HepG2 (cell line): ENCODE results near the gene SLA2. TPM values are rescaled to one million over a fixed set of nuclear protein-coding genes. Genes with fewer than 3 reads are reported as not detected.

Experiments
- BHLHE40 ChIP-seq: IDR thresholded peaks from 2 replicates; pipeline ENCODE4 v1.6.1; 2011; ENCODE audit warnings: low read length, improper control_type of control experiment
- CREM ChIP-seq, 2 experiments: sonication (generic) in 1 of 2; formaldehyde crosslinking in 1 of 2; IDR thresholded peaks; 2 replicates each; pipeline versions ENCODE4 v1.4.0 to v1.6.1; 2016 to 2020; ENCODE audit warnings: antibody characterized with exemption in 1 of 2, mild to moderate bottlenecking in 1 of 2, missing genetic modification reagents in 1 of 2
- HHEX ChIP-seq: IDR thresholded peaks from 2 replicates; pipeline ENCODE4 v1.6.1; 2016; ENCODE audit warnings: control low read depth
- HNRNPLL ChIP-seq: fragments of 200-400 bp; formaldehyde crosslinking; IDR thresholded peaks from 2 replicates; pipeline ENCODE4 v1.6.1; 2017; ENCODE audit warnings: mild to moderate bottlenecking, low read depth, low read length; ENCODE audit not compliant: poor library complexity, severe bottlenecking
- HOXA7 ChIP-seq: sonication (generic); formaldehyde crosslinking; IDR thresholded peaks from 2 replicates; pipeline ENCODE4 v1.8.1; 2022; ENCODE audit warnings: mild to moderate bottlenecking, missing genetic modification reagents, moderate library complexity
- LCORL ChIP-seq, 2 experiments: fragments of 450-650 bp in 1 of 2; sonication (generic) in 1 of 2; formaldehyde crosslinking in 1 of 2; IDR thresholded peaks; 2 replicates each; pipeline versions ENCODE4 v1.5.0 to v1.6.1; 2017 to 2020; ENCODE audit warnings: antibody characterized with exemption in 1 of 2, missing genetic modification reagents in 1 of 2
- MAZ ChIP-seq, 2 experiments: sonication (generic) in 1 of 2; formaldehyde crosslinking in 1 of 2; IDR thresholded peaks; 2 replicates each; pipeline versions ENCODE4 v1.5.0 to v1.6.1; 2012 to 2020; ENCODE audit warnings: low read depth in 2 of 2, mild to moderate bottlenecking in 2 of 2, borderline replicate concordance in 1 of 2, improper control_type of control experiment in 1 of 2, low read length in 1 of 2, missing genetic modification reagents in 1 of 2, moderate library complexity in 1 of 2
- MED8 ChIP-seq: sonication (generic); formaldehyde crosslinking; IDR thresholded peaks from 2 replicates; pipeline ENCODE4 v1.8.1; 2023; ENCODE audit warnings: mild to moderate bottlenecking, missing genetic modification reagents; ENCODE audit not compliant: insufficient replicate concordance
- MEF2D ChIP-seq: sonication (generic); formaldehyde crosslinking; IDR thresholded peaks from 2 replicates; pipeline ENCODE4 v1.5.1; 2020; ENCODE audit warnings: mild to moderate bottlenecking, missing genetic modification reagents
- MEIS1 ChIP-seq: sonication (generic); formaldehyde crosslinking; IDR thresholded peaks from 2 replicates; pipeline ENCODE4 v1.9.0; 2021; ENCODE audit warnings: mild to moderate bottlenecking, missing genetic modification reagents, moderate library complexity, borderline replicate concordance
- NFYC ChIP-seq: IDR thresholded peaks from 2 replicates; pipeline ENCODE4 v1.6.1; 2016; ENCODE audit warnings: missing genetic modification reagents, missing compliant biosample characterization
- POGZ ChIP-seq: sonication (generic); formaldehyde crosslinking; IDR thresholded peaks from 2 replicates; pipeline ENCODE4 v1.4.0; 2020; ENCODE audit warnings: mild to moderate bottlenecking, missing genetic modification reagents
- RBM22 ChIP-seq: fragments of 200-400 bp; formaldehyde crosslinking; optimal IDR thresholded peaks from 2 replicates; pipeline ENCODE3; 2017; ENCODE audit warnings: mild to moderate bottlenecking, low read length, moderate library complexity
- SMAD9 ChIP-seq: sonication (generic); formaldehyde crosslinking; IDR thresholded peaks from 2 replicates; pipeline ENCODE4 v1.5.1; 2020; ENCODE audit warnings: mild to moderate bottlenecking, missing genetic modification reagents
- SNRNP70 ChIP-seq: fragments of 200-400 bp; formaldehyde crosslinking; IDR thresholded peaks from 2 replicates; pipeline ENCODE4 v1.6.1; 2017; ENCODE audit warnings: mild to moderate bottlenecking, low read depth, low read length, moderate library complexity
- SP1 ChIP-seq, 2 experiments: fragments of 450-650 bp in 1 of 2; sonication (generic) in 1 of 2; formaldehyde crosslinking in 1 of 2; IDR thresholded peaks; 2 replicates each; pipeline versions ENCODE4 v1.4.0 to v1.6.1; 2016 to 2020; ENCODE audit warnings: missing genetic modification reagents in 1 of 2
- TBX2 ChIP-seq: sonication (generic); formaldehyde crosslinking; IDR thresholded peaks from 2 replicates; pipeline ENCODE4 v1.5.0; 2020; ENCODE audit warnings: missing genetic modification reagents, mild to moderate bottlenecking, borderline replicate concordance
- ZBTB7A ChIP-seq: sonication (generic); formaldehyde crosslinking; IDR thresholded peaks from 2 replicates; pipeline ENCODE4 v1.8.0; 2022; ENCODE audit warnings: mild to moderate bottlenecking, missing genetic modification reagents
- ZC3H13 ChIP-seq: sonication (generic); formaldehyde crosslinking; IDR thresholded peaks from 2 replicates; pipeline ENCODE4 v1.8.1; 2023; ENCODE audit warnings: mild to moderate bottlenecking, missing genetic modification reagents, moderate library complexity
- ZFP1 ChIP-seq: IDR thresholded peaks from 2 replicates; pipeline ENCODE4 v1.6.1; 2016
- ZIK1 ChIP-seq: sonication (generic); formaldehyde crosslinking; IDR thresholded peaks from 2 replicates; pipeline ENCODE4 v1.5.0; 2020; ENCODE audit warnings: mild to moderate bottlenecking, low read depth, missing genetic modification reagents, borderline replicate concordance
- ZNF205 ChIP-seq: IDR thresholded peaks from 2 replicates; pipeline ENCODE4 v1.6.1; 2018; ENCODE audit warnings: missing biosample characterization, missing genetic modification reagents
- ZNF34 ChIP-seq: sonication (generic); formaldehyde crosslinking; IDR thresholded peaks from 2 replicates; pipeline ENCODE4 v1.4.0; 2020; ENCODE audit warnings: mild to moderate bottlenecking, missing genetic modification reagents, borderline replicate concordance
- ZNF660 ChIP-seq: sonication (generic); formaldehyde crosslinking; IDR thresholded peaks from 2 replicates; pipeline ENCODE4 v1.5.1; 2020; ENCODE audit warnings: mild to moderate bottlenecking, low read depth, missing genetic modification reagents, borderline replicate concordance
- ZNF773 ChIP-seq: sonication (generic); formaldehyde crosslinking; IDR thresholded peaks from 2 replicates; pipeline ENCODE4 v1.4.0; 2020; ENCODE audit warnings: missing genetic modification reagents, borderline replicate concordance
- polyA plus RNA-seq, 8 experiments: library from polyadenylated mRNA; depleted of rRNA in 3 of 8; stranded (reverse) in 7 of 8; unstranded in 1 of 8; fragments of >200 nt; fragmentation: Illumina TruSeq in 4 of 8; extraction: Trizol in 4 of 8; gene quantifications; 2 replicates each; pipeline versions ENCODE4 v1.2.1 to v1.2.3, GENCODE V29; 2011 to 2016; ENCODE audit warnings: low read depth in 4 of 8, missing spikeins in 1 of 8, mixed read lengths in 1 of 8; ENCODE audit not compliant: insufficient read depth in 1 of 8
- total RNA-seq, 5 experiments: library from RNA; depleted of rRNA; stranded (reverse); fragments of >200 nt; fragmentation: Illumina TruSeq; extraction: Trizol; gene quantifications; 2 replicates each; pipeline ENCODE4 v1.2.3, GENCODE V29; 2016; ENCODE audit warnings: low read depth in 1 of 5
- TF ChIP-seq, protein P1 (sequence below): sonication (generic); formaldehyde crosslinking; IDR thresholded peaks from 2 replicates; pipeline ENCODE4 v1.4.0; 2020; ENCODE audit warnings: missing genetic modification reagents
- TF ChIP-seq, protein P2 (sequence below): IDR thresholded peaks from 2 replicates; pipeline ENCODE4 v1.6.1; 2016; ENCODE audit warnings: low read depth

SLA2 gene
- total and polyA plus RNA-seq, 2 of the 13 experiments (the other 11 are each of a cell fraction or from before 2014, with no cell fraction given) = 1.6 to 3.6 TPM

DNA sequence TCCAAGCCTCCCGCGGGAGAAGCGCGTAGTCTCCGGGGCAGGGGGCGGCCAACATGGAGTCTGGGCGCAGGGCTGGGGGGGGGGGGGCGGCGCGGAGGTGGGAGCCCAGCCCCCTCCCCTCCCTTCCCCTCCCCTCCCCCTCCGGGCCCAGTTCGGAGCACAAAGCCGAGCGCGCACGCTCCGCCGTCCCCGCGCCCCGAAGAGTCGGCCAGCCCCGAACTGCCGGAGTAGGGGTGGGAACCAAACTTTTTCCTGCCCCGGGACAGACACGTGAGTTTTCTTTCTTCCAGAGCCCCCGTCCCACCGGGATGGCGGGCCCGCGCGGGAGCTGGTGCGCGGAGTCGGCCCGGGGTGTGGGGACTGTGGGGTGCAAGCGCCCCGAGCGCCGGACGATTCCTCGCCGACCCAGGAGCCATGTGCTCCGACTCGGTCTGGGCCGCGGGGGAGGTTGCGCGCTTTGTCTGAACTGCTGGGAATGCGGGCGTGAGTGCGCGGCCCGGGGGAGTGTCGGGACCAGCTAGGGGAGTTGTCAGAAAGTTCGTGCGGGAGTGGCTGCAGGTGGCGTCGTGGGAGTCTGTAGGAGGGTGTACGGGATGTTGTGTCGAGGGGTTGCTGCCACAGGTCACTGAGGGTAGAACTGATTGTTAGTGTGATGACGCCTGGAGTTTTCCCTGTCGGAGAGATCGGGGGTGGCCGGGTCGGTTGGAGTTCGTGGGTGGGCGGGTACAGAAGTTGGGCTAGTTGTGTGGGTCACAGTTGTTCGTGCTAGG lies 71.4 kb downstream of the SLA2 start (continued):
- TF ChIP-seq TBX2 (CRISPR knock-in tag) (peak; percentile 70; the same call in 1 of the 2 replicates), NFYC (CRISPR knock-in tag) (0 out of 2 replicates have a peak, but pooled peaks have one; percentile 16), SNRNP70 (no peak), ZC3H13 (CRISPR knock-in tag) (peak; percentile 92), RBM22 (peak; percentile 32), ZNF660 (CRISPR knock-in tag) (no peak), ZNF34 (CRISPR knock-in tag) (no peak), HOXA7 (0 out of 2 replicates have a peak, but pooled peaks have one; percentile 85), LCORL (IDR thresholded peaks at IDR 0.05) (no peak), LCORL (CRISPR knock-in tag; IDR thresholded peaks at IDR 0.05) (0 out of 2 replicates have a peak, but pooled peaks have one; percentile 80), MEIS1 (CRISPR knock-in tag) (no peak; the same call in 1 of the 2 replicates), MAZ (IDR thresholded peaks at IDR 0.05; ENCODE audit: borderline replicate concordance, low read depth, low read length) (0 out of 2 replicates have a peak, but pooled peaks have one; percentile 20), MAZ (CRISPR knock-in tag; IDR thresholded peaks at IDR 0.05; ENCODE audit: low read depth) (peak; percentile 88), SP1 (IDR thresholded peaks at IDR 0.05) (no peak), SP1 (CRISPR knock-in tag; IDR thresholded peaks at IDR 0.05) (no peak), MEF2D (CRISPR knock-in tag) (peak; percentile 52; the same call in 1 of the 2 replicates), SMAD9 (0 out of 2 replicates have a peak, but pooled peaks have one; percentile 80), HHEX (CRISPR knock-in tag) (no peak), MED8 (CRISPR knock-in tag) (no peak), CREM (IDR thresholded peaks at IDR 0.05) (no peak), CREM (CRISPR knock-in tag; IDR thresholded peaks at IDR 0.05) (no peak), ZFP1 (0 out of 2 replicates have a peak, but pooled peaks have one; percentile 16), ZBTB7A (CRISPR knock-in tag) (peak; percentile 56; the same call in 1 of the 2 replicates), ZNF773 (CRISPR knock-in tag) (peak; percentile 74; the same call in 1 of the 2 replicates), ZIK1 (CRISPR knock-in tag) (peak; percentile 90; the same call in 1 of the 2 replicates), BHLHE40 (peak; percentile 37), ZNF205 (CRISPR knock-in tag) (peak; percentile 40; the same call in 1 of the 2 replicates), POGZ (CRISPR knock-in tag) (peak; percentile 68), HNRNPLL (peak; percentile 85)
- TF ChIP-seq, protein P1, sequence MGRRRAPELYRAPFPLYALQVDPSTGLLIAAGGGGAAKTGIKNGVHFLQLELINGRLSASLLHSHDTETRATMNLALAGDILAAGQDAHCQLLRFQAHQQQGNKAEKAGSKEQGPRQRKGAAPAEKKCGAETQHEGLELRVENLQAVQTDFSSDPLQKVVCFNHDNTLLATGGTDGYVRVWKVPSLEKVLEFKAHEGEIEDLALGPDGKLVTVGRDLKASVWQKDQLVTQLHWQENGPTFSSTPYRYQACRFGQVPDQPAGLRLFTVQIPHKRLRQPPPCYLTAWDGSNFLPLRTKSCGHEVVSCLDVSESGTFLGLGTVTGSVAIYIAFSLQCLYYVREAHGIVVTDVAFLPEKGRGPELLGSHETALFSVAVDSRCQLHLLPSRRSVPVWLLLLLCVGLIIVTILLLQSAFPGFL (CRISPR knock-in tag) = no peak
- TF ChIP-seq, protein P2, sequence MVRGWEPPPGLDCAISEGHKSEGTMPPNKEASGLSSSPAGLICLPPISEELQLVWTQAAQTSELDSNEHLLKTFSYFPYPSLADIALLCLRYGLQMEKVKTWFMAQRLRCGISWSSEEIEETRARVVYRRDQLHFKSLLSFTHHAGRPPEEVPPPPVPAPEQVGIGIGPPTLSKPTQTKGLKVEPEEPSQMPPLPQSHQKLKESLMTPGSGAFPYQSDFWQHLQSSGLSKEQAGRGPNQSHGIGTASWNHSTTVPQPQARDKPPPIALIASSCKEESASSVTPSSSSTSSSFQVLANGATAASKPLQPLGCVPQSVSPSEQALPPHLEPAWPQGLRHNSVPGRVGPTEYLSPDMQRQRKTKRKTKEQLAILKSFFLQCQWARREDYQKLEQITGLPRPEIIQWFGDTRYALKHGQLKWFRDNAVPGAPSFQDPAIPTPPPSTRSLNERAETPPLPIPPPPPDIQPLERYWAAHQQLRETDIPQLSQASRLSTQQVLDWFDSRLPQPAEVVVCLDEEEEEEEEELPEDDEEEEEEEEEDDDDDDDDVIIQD = peak; percentile 31; the same call in 1 of the 2 replicates
